HG02938 (cell line): ENCODE measurements around the gene ATP1A4.

Experiments used
- ATAC-seq: cut with Tn5 transposase; IDR thresholded peaks from one replicate; pipeline ENCODE4 v1.9.1; 2021; ENCODE audit warnings: mild to moderate bottlenecking, moderate library complexity; ENCODE audit not compliant: unreplicated experiment

Gene ATP1A4

GRCh38 chr1:160169553-160170399, 18.4 kb downstream of the ATP1A4 start:
- ATAC-seq = peak; percentile 50

- no peak for ATAC-seq
Observed at GRCh38 chr1:160171354-160171753, 20.0 kb downstream of the ATP1A4 start.

DNA sequence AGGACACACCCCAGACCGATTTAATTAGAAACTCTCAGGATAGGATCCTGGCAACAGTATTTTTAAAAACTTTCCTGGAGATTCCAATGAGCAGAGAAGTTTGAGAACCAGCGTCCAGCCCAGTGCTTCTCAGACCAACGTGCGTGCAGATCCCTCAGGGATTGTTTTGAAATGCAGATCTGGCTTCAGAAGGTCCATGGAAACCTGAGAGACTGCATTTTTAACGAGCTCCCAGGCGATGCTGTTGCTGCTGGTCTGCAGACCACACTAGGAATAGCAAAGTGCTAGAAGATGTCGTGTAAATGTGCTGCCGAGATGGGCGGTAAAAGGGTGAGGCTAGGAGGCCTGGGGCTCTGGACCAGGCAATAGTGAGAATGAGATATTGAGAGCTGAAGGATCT, 20.6 kb downstream of the ATP1A4 start:
- ATAC-seq = no peak

GRCh38 chr1:160177231-160177630, 25.8 kb downstream of the ATP1A4 start:
- no peak for ATAC-seq

DNA sequence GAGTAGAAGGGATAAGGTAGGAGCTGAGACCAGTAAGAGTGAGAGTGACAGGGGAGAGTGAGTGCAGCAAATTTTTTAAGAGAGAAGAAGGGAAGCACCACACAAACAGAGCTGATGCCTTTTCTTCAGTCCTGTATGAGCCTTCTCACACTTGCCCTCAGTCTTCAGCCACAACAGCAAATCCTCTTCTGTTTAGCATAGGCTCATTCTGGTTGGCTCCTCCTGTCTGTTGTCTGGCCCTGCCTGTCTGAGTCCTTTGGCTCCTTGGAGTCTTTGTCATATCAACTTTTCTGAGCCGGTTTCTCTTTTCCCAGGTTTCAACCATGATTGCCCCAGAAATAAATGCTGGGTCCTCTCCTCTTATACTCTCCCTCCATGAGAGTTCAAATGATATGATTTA, 26.3 kb downstream of the ATP1A4 start:
- ATAC-seq = no peak

DNA sequence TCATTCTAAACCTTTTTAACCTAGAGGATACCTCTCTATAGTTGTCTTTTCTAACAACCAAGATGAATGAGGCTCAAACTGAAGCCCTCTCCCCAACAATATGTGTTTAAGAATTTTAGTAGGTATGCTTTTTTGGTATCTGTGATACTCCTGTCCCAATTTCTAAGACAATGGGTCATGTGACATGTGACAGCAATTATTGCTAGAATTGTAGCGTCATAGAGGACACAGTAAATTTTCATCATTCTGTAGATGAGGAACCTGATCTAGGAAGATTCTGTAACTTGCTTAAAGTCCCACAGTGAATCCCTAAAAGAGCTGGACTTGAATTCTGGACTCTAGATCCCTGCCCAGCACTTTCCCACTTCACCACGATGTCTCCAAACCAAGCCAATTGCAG, 27.3 kb downstream of the ATP1A4 start:
- no peak for ATAC-seq

DNA sequence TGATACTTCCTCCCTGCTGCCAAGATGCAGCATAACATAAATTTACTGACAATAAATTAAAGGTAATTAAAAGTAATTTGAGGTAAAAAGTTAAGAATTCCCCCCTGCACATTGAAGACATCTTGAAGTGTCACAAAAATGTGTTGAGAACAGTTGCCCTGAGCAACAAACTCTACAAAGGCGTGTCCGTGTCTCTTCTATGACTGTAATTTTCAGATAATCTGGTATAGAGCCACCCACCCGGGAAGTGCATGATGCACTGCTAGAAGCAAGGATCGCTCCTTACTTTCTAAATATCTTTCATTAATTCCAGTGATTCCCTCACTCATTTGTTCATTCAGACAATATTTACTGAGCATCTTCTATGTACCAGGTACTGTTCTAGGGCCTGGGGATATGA, 27.9 kb downstream of the ATP1A4 start:
- ATAC-seq = no peak

- no peak for ATAC-seq
Observed at GRCh38 chr1:160186246-160186645, 34.8 kb downstream of the ATP1A4 start.

GRCh38 chr1:160186729-160187128, 35.3 kb downstream of the ATP1A4 start:
- no peak for ATAC-seq

DNA sequence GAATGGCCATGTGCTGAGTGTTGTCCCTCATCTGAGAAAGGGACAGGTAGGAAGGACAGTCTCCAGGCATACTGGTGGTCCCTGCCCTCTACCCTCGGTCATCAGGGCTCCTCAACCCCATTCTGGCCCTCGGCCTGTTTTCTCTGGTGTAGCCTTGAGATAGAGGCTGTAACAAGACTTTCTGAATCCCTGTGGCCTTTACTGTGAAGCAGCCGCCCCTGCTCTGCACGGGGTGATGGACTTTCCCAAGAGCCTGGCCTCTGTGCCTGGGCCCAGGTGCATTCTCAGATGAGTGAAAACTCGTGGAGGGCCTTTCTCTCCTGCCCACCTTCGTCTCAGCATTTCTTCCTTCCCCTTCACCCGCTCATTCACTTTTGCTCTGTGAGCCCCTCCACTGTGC, 36.0 kb downstream of the ATP1A4 start:
- no peak for ATAC-seq

- ATAC-seq = no peak
Observed at GRCh38 chr1:160188341-160188740, 36.9 kb downstream of the ATP1A4 start.

DNA sequence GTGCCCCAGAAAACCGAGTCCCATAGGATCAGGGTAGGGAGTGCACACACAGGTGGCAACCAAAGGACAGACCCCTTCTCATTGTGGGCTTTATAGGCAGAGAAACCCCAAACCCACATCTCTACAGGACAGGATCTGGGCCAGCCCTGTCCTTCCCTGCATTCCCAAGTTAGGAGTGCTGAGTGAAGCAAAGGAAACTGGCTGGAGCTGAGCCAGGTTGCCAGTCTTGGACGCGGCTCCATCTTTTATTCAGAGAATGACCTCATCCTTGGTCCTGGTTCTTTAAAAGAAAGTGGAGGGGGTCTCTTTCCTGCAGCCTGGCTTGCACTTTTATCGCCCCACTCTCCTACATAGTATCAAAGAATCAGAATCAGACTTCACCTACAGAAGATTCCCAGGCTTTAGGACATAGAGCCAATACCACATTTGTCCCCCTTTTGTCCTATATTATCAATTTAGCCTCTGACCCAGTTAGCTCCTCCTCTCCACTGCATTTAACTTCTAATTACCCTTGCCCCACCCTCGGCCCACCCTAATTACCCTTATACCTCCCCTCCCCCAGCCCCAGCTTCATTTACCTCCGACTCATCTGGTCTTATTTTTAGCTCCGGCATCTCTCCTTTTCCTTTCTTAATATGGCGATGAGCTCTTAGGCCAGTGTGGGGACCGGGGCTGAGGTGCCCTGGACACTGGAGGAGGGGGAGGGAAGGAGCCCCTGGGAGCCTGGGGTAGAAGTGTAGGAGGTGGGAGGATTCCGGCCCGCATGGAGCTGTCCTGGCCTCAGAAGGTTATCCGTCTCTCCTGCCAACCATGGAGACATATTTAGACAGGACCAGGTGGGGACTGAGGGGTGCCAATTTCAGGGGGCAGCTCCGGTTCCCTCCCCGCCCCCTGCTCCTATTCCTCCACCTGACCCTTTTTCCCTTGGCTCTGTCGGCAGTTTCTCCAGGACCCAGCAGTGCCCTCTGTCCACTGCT, 38.5 kb downstream of the ATP1A4 start, which contains the start of gene CASQ1:
Gene CASQ1 (plus strand): TSS at position 927 of the 977 bp plus-strand sequence. CDS start 177 bp downstream, outside the sequence.
- no peak for ATAC-seq

DNA sequence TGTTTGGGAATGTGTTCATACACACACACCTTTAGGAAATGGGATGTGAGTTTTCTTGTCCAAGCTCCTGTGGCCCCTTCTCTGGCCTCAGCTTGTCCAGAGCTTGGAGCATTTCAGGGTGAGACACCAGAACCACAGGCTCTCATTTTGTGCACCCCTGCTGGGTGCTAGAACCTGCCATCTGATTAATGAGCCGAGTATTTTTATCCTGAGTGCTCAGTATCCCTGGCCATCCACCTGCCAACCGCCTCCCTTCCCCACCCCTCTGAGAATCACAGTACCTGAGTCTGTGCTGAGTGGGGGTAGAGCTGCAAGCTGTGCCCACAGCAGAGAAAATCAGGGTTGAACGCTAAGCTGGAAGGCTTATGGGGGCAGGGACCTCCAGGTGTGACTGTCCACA, 40.4 kb downstream of the ATP1A4 start:
- no peak for ATAC-seq

GRCh38 chr1:160192234-160192633, 40.8 kb downstream of the ATP1A4 start:
- ATAC-seq = no peak

DNA sequence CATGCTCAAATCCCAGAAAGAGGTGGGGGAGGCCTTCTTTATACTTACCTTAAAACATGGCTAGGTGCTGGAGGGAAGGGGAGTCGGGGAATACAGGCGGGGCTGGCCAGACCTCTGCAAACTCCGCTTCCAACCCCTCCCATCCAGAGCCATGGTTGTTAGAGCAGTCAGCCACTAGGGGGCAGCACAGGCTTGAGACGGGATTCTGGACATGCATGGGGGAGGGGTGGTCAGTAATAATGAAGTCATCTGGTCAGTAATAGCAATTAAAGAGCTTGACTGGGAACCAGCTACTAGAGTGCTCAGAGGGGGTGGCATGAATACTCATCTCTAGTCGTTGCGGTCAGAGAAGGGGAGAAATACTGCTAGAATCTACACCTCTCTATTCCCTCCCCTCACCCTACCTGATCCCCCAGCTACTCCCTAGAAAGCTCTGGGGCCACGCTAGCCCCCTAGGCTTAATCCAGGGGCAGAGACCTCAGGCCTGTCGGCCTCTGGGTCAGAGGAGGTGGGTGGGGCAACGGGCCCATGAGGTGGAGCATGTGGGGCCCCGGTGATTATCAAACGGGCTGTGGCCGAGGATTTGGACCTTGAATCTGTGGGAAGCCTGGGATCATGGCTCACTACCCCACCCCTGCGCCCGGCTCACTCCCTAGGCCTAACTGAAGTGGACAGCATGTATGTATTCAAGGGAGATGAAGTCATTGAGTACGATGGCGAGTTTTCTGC, 41.9 kb downstream of the ATP1A4 start:
- no peak for ATAC-seq

GRCh38 chr1:160193832-160194736, 42.7 kb downstream of the ATP1A4 start:
- no peak for ATAC-seq

- ATAC-seq = no peak
Observed at GRCh38 chr1:160194737-160195059, 43.3 kb downstream of the ATP1A4 start.

- ATAC-seq = no peak
Observed at GRCh38 chr1:160196143-160196542, 44.7 kb downstream of the ATP1A4 start.

- no peak for ATAC-seq
Observed at GRCh38 chr1:160197231-160197630, 45.8 kb downstream of the ATP1A4 start.

DNA sequence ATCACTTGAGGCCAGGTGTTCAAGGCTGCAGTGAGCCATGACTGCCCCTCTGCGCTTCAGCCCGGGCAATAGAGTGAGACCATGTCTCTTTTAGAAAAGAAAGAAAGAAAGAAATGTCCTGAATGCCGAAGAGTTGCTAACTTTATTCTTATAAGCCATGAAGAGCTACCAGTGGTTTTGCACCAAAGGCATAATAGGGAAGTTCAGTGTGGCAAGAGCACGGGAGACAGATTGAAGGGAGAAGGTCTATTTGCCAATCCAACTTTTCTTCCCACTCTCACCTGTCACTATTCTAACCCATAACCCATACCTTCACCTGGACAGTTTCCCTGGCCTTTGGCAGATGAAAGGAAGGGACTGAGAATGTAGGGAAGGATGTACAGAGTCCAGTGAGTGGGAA, 49.4 kb downstream of the ATP1A4 start:
- ATAC-seq = no peak
